ENCODE data around the gene ARRDC5. TPM values are rescaled to one million over a fixed set of nuclear protein-coding genes. Genes with fewer than 3 reads are reported as not detected.
"Not testable (repeated sequence)": the region's sequence is repeated elsewhere in the genome, so short reads cannot be mapped to it uniquely, and the experiment has no call there.

The ARRDC5 gene
- total RNA-seq (2014; rRNA removed; shearing (Covaris generic)), result not detected in 2 replicates

- DNase-seq, result no peak
- Histone ChIP-seq H3K9me3 (replicated peaks) (no peaks in the 10 kb centered on the region), H3K4me3 (no peak within 1 kb of the TSS), H3K4me1 (peaks cover 2% of the 10 kb centered on the region), H3K27me3 (no peaks in the 10 kb centered on the region), H3K27ac (no peak within 1 kb of the TSS), H3K36me3 (no peaks in the 10 kb centered on the region)
Observed at GRCh38 chr19:4902796-4903195, at the start of gene ARRDC5. ARRDC5 (minus strand) TSS chr19:4902896; CDS start chr19:4902825, 71 bp downstream.

GRCh38 chr19:4951656-4952055 is 49.0 kb upstream of the ARRDC5 start:
- Histone ChIP-seq H3K27me3 (no peaks in the 10 kb centered on the region), H3K9me3 (replicated peaks) (no peaks in the 10 kb centered on the region), H3K4me1 (no peaks in the 10 kb centered on the region), H3K27ac (no peak overlapping the region), H3K4me3 (no peak overlapping the region), H3K36me3 (peaks cover 93% of the 10 kb centered on the region)
- DNase-seq, result no peak

GRCh38 chr19:4950650-4951049 is 48.0 kb upstream of the ARRDC5 start:
- not testable (repeated sequence) for H3K27ac ChIP-seq; H3K9me3 ChIP-seq (replicated peaks); H3K4me1 ChIP-seq; H3K27me3 ChIP-seq; H3K4me3 ChIP-seq; DNase-seq
- peaks cover 93% of the 10 kb centered on the region for H3K36me3 ChIP-seq

GRCh38 chr19:4941638-4942169 is 39.0 kb upstream of the ARRDC5 start:
- H3K27me3 ChIP-seq; DNase-seq; H3K4me3 ChIP-seq; H3K9me3 ChIP-seq (replicated peaks); H3K4me1 ChIP-seq; H3K27ac ChIP-seq: not testable (repeated sequence)
- peaks cover 90% of the 10 kb centered on the region for H3K36me3 ChIP-seq

GRCh38 chr19:4939466-4939865 is 36.8 kb upstream of the ARRDC5 start:
- Histone ChIP-seq H3K27ac (no peak overlapping the region), H3K36me3 (peaks cover 93% of the 10 kb centered on the region), H3K9me3 (replicated peaks) (no peaks in the 10 kb centered on the region), H3K4me3 (no peak overlapping the region), H3K27me3 (no peaks in the 10 kb centered on the region), H3K4me1 (no peaks in the 10 kb centered on the region)
- no peak for DNase-seq

GRCh38 chr19:4938461-4938860 is 35.8 kb upstream of the ARRDC5 start:
- not testable (repeated sequence) for H3K4me1 ChIP-seq; H3K9me3 ChIP-seq (replicated peaks); H3K27ac ChIP-seq; H3K27me3 ChIP-seq; DNase-seq; H3K4me3 ChIP-seq
- peaks cover 93% of the 10 kb centered on the region for H3K36me3 ChIP-seq

- Histone ChIP-seq H3K27ac (no peak overlapping the region), H3K27me3 (no peaks in the 10 kb centered on the region), H3K4me3 (no peak overlapping the region), H3K36me3 (peaks cover 94% of the 10 kb centered on the region), H3K4me1 (no peaks in the 10 kb centered on the region), H3K9me3 (replicated peaks) (no peaks in the 10 kb centered on the region)
- no peak for DNase-seq
Observed at GRCh38 chr19:4937060-4937459, 34.4 kb upstream of the ARRDC5 start.

- H3K36me3 ChIP-seq, result peaks cover 94% of the 10 kb centered on the region
- H3K27me3 ChIP-seq, result no peaks in the 10 kb centered on the region
- H3K9me3 ChIP-seq (replicated peaks), result no peaks in the 10 kb centered on the region
- H3K27ac ChIP-seq, result no peak overlapping the region
- DNase-seq, result no peak
- no peaks in the 10 kb centered on the region for H3K4me1 ChIP-seq
- no peak overlapping the region for H3K4me3 ChIP-seq
Observed at GRCh38 chr19:4935444-4935843, 32.7 kb upstream of the ARRDC5 start.

GRCh38 chr19:4933528-4933927 is 30.8 kb upstream of the ARRDC5 start:
- DNase-seq, result no peak
- H3K4me3 ChIP-seq, result no peak overlapping the region
- no peak overlapping the region for H3K27ac ChIP-seq
- H3K27me3 ChIP-seq, result no peaks in the 10 kb centered on the region
- H3K9me3 ChIP-seq (replicated peaks), result no peaks in the 10 kb centered on the region
- H3K4me1 ChIP-seq, result no peaks in the 10 kb centered on the region
- H3K36me3 ChIP-seq, result peaks cover 95% of the 10 kb centered on the region

- no peak for DNase-seq
- H3K27ac ChIP-seq, result no peak overlapping the region
- H3K27me3 ChIP-seq, result no peaks in the 10 kb centered on the region
- H3K36me3 ChIP-seq, result peaks cover 96% of the 10 kb centered on the region
- no peaks in the 10 kb centered on the region for H3K4me1 ChIP-seq
- H3K4me3 ChIP-seq, result no peak overlapping the region
- H3K9me3 ChIP-seq (replicated peaks), result no peaks in the 10 kb centered on the region
Observed at GRCh38 chr19:4932711-4933110, 30.0 kb upstream of the ARRDC5 start.

- Histone ChIP-seq H3K4me3 (no peak overlapping the region), H3K36me3 (peaks cover 94% of the 10 kb centered on the region), H3K9me3 (replicated peaks) (no peaks in the 10 kb centered on the region), H3K27me3 (no peaks in the 10 kb centered on the region), H3K4me1 (no peaks in the 10 kb centered on the region), H3K27ac (no peak overlapping the region)
- DNase-seq, result no peak
Observed at GRCh38 chr19:4930664-4931063, 28.0 kb upstream of the ARRDC5 start.

GRCh38 chr19:4929186-4929585 is 26.5 kb upstream of the ARRDC5 start:
- no peak for DNase-seq
- Histone ChIP-seq H3K4me3 (no peak overlapping the region), H3K9me3 (replicated peaks) (no peaks in the 10 kb centered on the region), H3K27me3 (no peaks in the 10 kb centered on the region), H3K27ac (no peak overlapping the region), H3K4me1 (no peaks in the 10 kb centered on the region), H3K36me3 (peaks cover 93% of the 10 kb centered on the region)

- Histone ChIP-seq H3K27ac (no peak overlapping the region), H3K9me3 (replicated peaks) (no peaks in the 10 kb centered on the region), H3K4me3 (no peak overlapping the region), H3K4me1 (no peaks in the 10 kb centered on the region), H3K27me3 (no peaks in the 10 kb centered on the region), H3K36me3 (peaks cover 91% of the 10 kb centered on the region)
- DNase-seq, result no peak
Observed at GRCh38 chr19:4923276-4923747, 20.6 kb upstream of the ARRDC5 start.

GRCh38 chr19:4922530-4923275 is 20.0 kb upstream of the ARRDC5 start:
- no peaks in the 10 kb centered on the region for H3K27me3 ChIP-seq
- H3K4me1 ChIP-seq, result no peaks in the 10 kb centered on the region
- H3K27ac ChIP-seq, result no peak overlapping the region
- no peak for DNase-seq
- H3K4me3 ChIP-seq, result no peak overlapping the region
- peaks cover 89% of the 10 kb centered on the region for H3K36me3 ChIP-seq
- no peaks in the 10 kb centered on the region for H3K9me3 ChIP-seq (replicated peaks)

- DNase-seq, result no peak
- Histone ChIP-seq H3K9me3 (replicated peaks) (no peaks in the 10 kb centered on the region), H3K36me3 (peaks cover 91% of the 10 kb centered on the region), H3K27me3 (no peaks in the 10 kb centered on the region), H3K27ac (no peak overlapping the region), H3K4me3 (no peak overlapping the region), H3K4me1 (peaks cover 28% of the 10 kb centered on the region)
Observed at GRCh38 chr19:4916292-4917082, 13.8 kb upstream of the ARRDC5 start.
